Liver (tissue), 3 donors: Measurements from ENCODE around the gene AQP5.

Experiments used
- CTCF ChIP-seq: fragments of 150-350 bp; IDR thresholded peaks from 2 replicates; pipeline ENCODE4 v1.5.1; 2017; ENCODE audit warnings: improper control_type of control experiment, low read depth, low read length; ENCODE audit not compliant: missing input control
- JUND ChIP-seq, 2 donors: IDR thresholded peaks; 2 replicates each; pipeline ENCODE4 v1.6.1; 2016; ENCODE audit warnings: antibody characterized with exemption in 2 of 2
- RAD21 ChIP-seq, 2 donors: IDR thresholded peaks; 2 replicates each; pipeline ENCODE4 v1.6.1; 2016; ENCODE audit warnings: antibody characterized with exemption in 2 of 2, mild to moderate bottlenecking in 2 of 2
- REST ChIP-seq: IDR thresholded peaks from 2 replicates; pipeline ENCODE4 v1.6.1; 2016; ENCODE audit warnings: antibody characterized with exemption, mild to moderate bottlenecking
- TAF1 ChIP-seq: conservative IDR thresholded peaks from 2 replicates; pipeline ENCODE4 v1.6.1; 2016; ENCODE audit warnings: antibody characterized with exemption, mild to moderate bottlenecking
- ZBTB33 ChIP-seq: IDR thresholded peaks from 2 replicates; pipeline ENCODE4 v1.6.1; 2016; ENCODE audit warnings: antibody characterized with exemption
- donor health status: healthy.
- donor health status: healthy.

GRCh38 chr12:49932533-49933130 lies 29.0 kb upstream of the AQP5 start:
- no peak for TF ChIP-seq CTCF
- TF ChIP-seq RAD21 (IDR thresholded peaks at IDR 0.05) = no peak
- TF ChIP-seq JUND (IDR thresholded peaks at IDR 0.05) = no peak
- no peak for TF ChIP-seq ZBTB33
- TF ChIP-seq REST = no peak
- TF ChIP-seq TAF1 = no peak
